Left forelimb (tissue), 1 donor: ENCODE measurements around the gene KCNAB1.

Experiments
- DNase-seq: peaks from one replicate; pipeline ENCODE4 v3.0.0-alpha.2; 2018; ENCODE audit warnings: low spot score

The KCNAB1 gene

DNA sequence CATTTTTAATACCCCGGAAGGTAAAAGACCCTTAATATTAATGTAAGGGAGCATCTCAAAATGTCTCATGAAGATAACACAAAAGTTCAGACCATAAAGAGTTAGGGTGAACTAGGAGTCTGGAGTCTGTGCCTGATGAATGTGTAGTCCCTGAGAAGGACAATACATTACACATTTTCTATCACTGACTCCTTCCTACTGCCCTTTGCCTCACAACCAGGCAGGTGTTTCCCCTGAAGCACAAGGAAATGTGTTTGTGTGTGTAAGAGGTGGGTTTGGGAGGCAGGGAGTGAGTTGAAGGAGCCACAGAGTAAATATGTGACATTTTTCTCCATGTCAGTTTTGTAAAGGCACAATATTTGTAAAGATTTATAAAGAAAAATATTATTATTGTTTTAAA is 375.4 kb downstream of the KCNAB1 start:
- no peak for DNase-seq

DNA sequence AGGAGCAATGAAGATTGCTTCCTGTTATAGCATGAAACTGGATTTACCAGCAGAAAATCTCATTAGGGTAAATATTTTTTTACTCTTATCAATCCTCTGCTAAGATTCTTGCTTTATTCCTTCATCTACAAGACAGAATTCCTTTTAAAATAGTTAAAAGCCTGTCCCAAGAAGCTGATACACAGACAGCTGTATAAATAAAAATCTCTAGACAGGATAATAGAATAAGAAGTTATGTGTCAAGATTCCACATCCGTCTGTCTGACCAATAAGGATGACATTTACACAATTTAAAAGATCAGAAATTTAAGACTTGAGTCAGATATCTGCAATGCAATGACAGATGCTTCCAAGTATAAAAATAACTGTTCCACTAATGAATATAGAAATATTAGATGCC is 376.9 kb downstream of the KCNAB1 start:
- DNase-seq = no peak

DNA sequence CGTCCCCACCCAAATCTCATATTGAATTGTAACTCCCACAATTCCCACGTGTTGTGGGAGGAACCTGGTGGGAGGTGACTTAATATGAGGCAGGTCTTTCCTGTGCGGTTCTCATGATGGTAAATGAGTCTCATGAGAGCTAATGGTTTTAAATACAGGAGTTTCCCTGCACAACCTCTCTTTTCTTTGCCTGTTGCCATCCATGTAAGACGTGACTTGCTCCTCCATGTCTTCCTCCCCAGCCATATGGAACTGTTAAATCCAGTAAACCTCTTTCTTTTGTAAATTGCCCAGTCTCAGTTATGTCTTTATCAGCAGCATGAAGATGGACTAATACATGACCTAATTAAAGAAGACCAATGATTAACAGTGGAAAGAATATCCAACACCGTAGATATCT is 377.9 kb downstream of the KCNAB1 start:
- DNase-seq = no peak

DNA sequence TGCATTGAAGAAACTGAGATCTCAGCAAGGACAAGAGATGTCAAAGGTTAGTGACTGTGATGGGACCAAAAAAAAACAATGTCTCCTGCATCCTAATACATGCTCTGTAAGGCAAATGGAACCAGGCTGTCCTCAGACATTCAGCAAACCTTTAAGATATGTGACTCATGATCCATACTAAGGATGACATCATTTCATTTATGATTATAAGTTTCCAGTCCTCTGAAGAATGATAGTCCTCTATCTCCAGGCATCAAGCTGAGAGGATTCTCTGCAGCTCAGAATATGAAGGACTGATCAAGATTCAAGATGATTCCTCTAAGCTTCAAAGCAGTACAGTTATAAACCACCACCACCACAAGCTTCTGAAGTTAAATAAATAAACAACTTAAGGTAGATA is 386.9 kb downstream of the KCNAB1 start:
- no peak for DNase-seq

DNA sequence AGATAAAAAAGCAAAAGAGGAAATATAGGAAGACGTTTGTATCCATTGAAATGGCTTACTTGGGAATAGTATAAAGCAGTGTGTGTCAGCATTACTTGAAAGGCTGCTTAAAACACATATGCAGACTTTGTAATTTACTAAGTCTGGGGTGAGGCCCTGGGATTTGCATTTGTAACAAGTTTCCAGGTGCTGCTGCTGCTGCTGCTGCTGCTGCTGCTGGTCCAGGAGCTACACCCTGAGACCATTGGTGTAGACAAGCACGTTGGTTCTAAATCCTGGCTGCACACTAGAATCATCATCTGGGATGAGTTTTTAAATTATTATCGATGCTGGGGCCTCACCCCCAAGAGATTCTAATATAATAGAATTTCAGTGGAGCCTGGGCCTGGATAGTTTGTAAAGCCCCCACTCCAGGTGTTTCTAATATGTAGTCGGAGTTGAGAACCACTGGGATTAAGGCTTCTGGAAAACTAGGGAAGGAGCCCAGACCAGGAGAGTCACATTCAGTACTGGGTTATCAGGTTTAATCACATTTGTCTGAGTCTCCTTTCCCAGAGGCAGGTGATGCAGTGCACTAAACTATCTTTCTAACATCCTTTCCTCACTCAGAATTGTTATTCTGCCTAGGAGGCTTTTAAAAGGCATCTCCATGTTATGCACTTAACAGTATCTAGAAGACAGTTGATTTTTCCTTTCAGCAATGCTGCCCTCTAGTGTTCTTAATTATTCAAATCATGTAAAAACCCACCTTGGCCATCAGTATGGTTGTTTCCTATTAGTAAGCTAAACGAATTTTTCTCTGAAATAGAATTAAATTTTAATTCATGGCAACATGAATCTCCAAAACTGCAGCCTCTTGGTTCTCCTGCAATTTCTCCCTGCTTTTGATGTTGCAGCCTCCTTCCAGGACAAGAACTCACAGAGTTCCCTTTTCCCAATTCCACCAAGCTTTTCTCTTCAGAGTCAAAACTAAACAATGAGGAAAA is 389.1 kb downstream of the KCNAB1 start:
- DNase-seq = no peak

DNA sequence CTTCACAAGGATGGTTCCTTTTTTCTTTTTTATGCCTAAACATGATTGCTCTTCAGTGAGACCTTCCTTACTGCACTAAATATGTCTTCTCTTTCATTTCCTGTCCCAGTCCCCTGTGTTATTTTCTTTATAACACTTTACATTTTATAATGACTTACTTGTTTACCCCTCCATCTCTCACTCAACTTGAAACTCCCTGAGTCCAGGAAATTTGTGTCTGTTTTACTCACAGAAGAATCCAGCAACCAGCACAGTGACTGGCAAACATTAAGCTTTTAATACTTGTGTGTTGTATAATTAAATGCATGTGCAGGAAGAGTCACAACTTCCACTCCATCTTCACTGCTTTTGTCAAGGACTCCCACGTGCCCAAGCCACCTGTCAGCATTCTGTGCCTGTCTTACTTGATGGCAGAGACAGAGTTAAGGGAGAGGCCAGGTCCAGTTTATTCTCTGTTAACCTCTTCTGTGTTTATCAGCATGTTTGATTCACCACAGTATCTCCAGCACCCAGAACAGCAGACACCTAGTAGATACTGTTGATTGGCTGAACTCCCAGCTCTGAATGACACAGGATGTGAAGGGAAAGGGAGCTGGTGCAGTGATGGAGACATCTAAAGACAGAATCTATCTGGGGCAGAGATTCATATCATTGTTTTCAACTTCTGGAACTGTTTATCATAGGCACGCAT is 391.8 kb downstream of the KCNAB1 start:
- DNase-seq = no peak

DNA sequence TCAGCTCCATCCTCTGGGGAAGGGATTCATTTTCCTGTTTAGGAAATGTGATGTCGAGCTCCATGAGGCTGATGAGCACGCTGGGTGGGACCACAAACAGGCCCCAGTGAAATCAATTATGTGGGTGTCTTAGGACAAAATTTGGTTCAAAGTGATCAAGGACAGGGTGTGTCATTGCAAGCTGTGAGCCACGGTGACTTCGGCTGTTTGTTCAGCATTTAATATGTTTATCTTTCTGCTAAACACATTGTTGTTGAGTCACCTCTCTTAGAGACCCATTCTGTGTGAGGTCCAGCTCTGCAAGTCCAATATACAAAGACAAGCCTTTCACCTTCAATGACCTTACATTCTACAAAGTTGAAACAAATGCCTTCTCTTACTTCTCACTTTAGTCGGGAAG is 393.2 kb downstream of the KCNAB1 start:
- DNase-seq = no peak

DNA sequence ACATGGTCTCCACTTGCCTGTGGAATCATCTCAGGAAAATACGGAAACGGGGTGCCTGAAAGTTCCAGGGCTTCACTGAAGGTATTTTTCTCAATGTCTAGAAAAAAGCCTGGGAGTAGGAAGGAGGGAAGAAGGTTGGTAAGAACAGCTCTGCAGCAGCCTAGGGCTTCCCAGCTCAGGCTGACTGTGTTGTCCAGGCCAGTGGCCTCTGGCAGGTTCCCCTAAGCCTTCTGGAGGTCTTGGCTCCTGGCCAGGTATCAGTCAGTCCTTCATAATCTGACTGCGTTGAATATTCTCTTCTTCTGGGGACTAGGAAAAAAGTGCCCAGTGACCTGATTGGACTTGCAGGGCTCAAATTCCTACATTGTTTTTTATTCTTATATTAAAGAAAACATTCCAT is 395.9 kb downstream of the KCNAB1 start:
- DNase-seq = no peak

DNA sequence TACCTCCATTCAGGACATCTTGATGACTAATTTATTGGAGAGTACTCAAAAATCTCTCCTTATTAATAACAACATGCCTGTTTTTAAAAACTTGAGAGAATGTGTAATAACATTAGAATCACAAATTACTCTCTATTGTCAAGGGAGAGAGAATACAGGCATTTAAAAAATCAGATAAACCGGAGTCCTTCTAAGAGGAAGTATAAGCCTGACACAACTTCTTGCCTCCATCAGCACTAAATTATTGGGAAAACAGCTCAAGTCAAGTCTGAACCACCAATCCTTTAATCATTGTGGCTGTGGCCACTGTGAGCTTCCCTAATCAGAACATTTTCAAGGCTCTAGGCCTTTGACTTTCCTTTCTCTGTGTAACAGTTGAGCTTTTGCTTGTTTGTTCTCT is 396.6 kb downstream of the KCNAB1 start:
- no peak for DNase-seq

DNA sequence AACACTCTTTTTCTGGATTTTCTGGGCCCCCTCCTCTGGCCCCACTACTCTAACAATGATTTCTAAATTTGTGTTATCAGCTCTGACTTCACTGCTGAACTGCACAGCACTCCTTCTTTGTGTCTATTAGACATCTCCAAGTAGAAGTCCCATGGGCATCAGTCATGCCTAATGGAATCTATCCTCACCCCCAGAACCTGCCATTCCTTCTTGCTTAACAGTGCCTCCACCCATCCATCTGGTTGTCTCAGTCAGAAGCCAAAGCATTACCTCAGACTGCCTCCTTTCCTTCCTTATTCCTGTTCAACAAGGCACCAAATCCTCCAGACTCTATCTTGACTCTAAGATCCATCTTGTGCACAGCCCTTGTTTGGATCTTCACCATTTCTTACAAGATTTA is 398.3 kb downstream of the KCNAB1 start:
- no peak for DNase-seq

DNA sequence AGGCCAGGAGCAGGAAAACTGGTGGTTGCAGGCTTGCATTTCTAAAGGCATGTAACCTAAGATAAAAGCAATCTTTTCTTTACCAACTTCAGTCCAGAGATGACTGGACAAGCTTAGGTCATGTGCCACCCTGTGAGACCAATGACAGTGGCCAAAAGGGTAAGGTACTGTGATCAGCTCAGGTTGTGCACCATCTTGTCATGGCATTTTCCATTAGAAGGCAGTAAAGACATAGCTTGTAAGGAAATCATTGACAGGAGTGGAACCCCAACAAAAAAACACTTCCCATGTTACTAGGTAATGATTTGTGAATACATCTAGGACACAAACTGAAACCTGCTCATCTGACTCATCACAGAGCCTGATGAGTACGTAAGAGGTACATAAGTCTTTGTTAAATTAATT is 399.4 kb downstream of the KCNAB1 start:
- DNase-seq = no peak

DNA sequence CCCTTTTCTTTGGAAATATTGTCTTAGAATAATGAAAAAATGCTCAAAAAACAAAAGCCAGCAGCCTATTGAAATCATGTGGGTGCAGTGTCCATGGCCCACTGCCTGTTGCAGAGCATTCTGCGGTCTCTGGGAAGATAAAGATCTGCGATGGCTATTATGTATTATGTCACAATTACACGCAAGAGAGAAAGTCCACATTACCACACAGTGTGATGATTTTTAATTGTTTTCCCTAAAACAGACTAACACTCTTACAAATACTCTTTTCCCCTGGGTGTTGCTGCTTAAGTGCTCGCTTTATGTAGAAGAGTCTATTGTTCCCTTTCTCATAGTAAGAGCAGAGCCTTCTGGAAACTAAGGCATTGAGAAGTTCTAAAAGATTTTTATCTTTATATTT is 402.3 kb downstream of the KCNAB1 start:
- DNase-seq = no peak

DNA sequence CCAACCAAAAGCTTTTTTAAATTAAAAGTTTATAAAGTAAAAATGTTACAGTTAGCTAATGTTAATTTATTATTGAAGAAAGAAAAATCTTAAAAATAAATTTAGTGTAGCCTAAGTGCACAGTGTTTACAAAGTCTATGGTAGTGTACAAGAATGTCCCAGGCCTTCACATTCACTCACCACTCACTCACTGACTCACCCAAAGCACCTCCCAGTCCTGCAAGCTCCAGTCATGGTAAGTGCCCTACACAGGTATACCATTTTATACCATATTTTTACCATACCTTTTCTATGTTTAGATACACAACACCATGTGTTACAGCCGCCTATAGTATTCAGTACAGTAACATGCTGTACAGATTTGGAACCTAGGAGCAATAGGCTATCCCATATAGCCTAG is 405.4 kb downstream of the KCNAB1 start:
- DNase-seq = no peak

DNA sequence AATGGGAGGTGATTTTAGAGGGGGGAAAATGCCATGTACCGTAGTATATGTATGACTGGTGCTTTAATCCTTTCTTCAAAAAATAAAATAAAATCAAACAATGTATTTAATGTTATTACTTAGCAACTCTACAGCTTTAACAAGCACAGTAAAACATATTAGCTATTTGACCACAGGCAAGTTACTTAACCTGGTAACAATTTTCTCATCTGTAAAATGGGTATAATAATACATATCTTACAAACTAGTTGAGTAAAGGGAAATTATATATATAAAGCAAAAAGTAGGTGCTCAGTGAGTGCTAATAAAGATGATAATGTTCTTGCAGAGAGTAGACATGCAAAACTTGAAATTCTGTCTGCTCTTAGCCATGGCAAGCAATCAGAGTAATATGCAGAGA is 406.7 kb downstream of the KCNAB1 start:
- DNase-seq = no peak

DNA sequence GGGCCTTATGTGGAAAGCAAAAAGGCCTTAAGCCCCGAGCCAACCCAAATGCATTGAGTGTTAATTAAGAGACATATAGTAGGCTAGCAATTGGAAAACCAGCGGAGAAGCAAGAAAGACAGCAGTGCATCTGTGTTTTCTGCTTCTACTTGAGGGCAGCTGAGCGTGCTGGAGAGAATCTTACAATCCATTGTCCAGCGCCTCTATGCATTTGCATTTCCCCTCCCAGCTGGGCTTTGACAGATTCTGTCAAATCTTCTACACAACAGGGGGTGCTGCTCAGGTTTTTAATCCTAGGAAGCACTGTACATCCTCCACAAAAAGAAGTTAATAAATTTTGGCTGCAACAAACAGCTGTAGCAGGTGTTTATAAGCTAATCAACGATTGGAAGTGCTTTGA is 410.6 kb downstream of the KCNAB1 start:
- no peak for DNase-seq

DNA sequence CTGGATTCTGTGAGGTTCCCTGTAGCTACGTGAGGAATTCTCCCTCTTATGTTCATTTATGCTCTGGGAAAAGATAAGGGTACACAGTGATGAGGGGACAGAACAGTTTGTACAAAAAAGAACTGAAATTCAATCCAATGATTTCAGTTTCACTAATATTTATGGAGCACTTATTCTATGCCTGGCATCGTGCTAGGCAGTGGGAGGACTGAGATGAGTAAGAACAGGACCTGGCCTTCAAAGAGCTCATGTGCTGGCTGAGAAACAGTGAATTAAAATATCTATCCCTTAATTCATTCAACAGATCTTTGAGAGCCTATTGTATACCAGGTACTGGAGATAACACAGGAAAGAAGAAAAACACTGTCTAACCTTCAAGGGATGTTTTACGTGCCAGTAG is 412.4 kb downstream of the KCNAB1 start:
- DNase-seq = no peak

DNA sequence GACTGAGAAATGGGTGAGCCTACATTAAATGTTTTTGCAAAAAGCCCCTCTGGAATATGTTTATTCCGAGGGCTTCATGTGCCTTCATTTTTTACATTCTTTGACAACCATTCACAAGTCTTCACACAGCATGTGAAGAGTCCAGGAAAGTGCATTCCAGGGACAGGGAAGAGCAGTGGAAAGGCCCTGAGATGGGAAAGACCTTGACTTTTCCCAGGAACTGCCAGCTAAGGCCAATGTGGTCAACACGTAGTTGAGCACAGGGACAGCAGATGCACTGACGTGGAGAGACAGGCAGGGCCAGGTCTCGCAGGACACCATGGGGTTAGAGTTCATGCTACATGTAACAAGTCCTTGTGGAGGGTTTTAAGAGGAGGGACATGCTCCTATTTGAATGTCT is 412.8 kb downstream of the KCNAB1 start:
- DNase-seq = no peak

DNA sequence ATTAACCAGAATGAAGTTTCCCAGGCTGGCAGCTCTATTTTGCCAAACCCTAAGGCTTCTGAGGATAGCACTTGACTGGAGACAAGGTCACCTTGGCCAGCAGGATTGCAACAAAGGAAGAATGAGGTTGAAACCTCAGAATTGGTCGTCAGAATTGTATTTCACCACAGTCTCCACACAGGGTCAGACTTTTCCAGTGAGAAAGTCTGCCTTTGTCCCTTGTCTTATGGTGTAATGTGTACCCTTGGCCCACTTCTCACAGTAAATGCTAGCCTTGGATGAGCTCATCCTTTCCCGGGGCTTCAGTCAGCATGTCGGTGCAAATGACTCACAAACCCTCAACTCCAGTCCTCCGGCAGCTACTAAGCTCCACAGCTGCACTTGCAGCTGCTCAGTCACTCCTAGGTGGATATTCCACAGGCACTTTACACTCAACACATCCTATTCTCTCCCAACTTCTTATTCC is 414.8 kb downstream of the KCNAB1 start:
- no peak for DNase-seq

DNA sequence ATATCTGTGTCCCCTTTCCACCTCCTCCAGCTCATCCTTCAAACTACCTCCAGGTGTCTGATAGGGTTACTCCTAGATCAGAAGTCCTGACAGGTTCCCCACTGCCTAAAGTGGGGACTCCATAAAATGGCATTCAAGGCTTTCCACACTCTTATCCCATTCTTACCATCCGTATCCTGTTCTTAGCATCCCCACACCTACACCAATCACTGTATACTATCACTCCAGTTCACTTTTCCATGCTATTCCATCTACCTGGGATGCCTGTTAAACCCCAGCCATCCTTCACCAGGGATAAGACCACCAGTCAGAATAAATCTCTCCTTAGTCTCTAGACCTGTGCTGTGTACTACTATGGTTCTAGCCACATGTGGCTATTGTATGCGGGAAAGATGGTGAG is 415.4 kb downstream of the KCNAB1 start:
- DNase-seq = no peak

DNA sequence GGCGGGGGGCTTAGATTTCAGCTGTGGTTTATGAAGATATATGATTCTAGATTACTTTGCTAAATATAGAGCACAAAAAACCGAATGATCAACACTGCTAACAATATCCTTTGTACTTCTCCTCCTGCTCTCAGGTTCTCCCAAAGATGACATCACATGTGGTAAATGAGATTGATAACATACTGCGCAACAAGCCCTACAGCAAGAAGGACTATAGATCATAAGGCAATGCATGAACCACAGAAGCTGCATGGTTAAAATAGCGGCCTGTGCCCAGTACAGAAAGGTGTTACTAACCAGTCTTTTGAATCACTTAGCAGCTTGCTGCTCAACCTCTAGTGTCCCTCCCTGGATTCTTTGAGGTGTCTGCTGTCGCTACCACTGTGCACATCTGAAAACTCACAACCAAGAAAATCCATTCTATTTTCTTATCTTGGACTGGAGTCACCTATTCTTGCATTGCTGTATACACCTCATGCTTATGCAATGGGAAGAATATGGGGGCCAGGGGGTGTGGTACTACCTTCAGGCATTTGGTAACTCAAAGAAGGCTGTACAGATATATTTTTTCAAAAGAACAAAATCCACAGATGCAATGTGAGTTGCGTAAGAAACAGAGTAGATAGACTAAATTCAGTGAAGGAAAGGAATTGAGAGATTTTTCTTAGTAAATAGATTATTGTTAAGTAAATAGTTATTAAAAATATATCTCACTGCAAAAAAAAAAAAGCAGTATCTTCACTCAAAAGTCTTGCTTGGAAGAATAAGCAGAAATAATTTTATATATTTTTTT is 416.3 kb downstream of the KCNAB1 start:
- no peak for DNase-seq

DNA sequence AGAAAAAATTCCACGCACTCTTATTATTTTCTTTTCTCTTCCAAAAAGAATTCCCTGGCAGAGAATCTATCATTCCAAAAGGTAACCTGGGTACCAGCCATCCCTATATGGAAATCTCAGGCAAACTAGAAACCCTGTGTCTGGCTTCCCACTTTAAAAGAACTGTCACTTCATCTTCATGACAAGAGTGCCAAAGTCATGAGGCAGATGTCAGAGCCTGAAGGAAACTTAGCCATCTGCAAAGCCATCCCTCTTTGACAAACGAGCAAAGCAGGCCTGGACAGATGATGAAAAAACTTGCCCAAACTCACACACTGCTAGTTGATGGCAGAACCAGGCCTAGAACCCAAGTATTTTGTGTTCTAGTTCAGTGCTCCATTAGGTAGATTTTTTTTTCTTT is 418.7 kb downstream of the KCNAB1 start:
- DNase-seq = no peak

DNA sequence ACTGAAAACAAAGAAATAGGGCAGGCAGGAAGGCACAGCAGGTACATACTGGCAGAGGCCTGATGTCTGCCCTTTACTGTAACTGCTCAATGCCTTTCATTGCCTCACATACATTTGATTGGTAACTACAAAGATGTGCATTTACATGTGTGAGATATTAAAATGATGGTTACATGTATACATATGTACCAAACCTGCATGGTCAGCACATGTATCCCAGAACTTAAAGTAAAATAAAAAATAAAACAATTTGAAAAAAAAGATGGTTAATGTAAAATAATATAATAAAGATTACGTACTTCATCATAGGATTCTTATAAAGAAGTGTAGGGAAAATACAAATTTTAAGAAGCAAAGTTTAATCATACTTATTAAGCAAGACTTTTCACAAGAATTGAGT is 419.4 kb downstream of the KCNAB1 start:
- no peak for DNase-seq
